NOMO-1 treated with dmso at 0.1 percent for 144 hours (cell line): ENCODE measurements around the gene NAALADL2.

Source experiments
- DNase-seq: peaks from one replicate; lab custom pipeline; 2025; ENCODE audit not compliant: unreplicated experiment; lab: John Stamatoyannopoulos, UW

Gene NAALADL2

DNA sequence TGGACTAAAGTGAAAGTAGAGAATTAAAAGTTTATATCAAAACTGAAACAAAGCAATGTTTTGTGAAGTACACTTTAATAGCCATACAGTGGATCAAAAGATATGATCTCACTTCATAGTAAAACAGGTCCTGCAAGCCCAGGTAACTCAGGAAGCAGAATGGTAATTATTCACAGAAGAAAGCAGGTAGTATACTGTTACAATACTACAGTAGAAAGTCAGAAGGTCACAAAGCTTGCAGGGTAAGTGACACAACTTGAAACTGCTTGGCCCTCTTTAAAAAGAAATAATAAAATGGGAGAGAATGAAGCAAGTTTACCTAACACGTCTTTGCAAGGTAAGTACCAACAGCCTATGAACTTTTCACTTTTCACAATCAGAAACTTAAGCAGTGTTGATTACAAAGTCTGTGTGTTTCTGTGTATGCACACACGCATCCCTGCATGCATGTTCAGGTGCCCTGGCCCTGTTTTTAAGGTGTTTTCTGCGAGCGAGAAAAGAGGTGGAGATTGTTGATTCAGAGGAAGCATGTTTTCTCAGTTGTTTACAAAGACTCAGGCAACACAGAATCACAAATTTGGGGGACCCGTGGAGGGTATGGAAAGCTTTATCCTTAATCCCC lies at the start of gene NAALADL2:
Gene NAALADL2 (plus strand): TSS at position 221 of the 622 bp plus-strand sequence.
- DNase-seq = no peak

GRCh38 chr3:174810254-174810653 lies 48.9 kb upstream of the NAALADL2 start:
- DNase-seq = no peak

- DNase-seq = no peak
These were observed 46.8 kb upstream of the NAALADL2 start for GRCh38 chr3:174812172-174812862.

DNA sequence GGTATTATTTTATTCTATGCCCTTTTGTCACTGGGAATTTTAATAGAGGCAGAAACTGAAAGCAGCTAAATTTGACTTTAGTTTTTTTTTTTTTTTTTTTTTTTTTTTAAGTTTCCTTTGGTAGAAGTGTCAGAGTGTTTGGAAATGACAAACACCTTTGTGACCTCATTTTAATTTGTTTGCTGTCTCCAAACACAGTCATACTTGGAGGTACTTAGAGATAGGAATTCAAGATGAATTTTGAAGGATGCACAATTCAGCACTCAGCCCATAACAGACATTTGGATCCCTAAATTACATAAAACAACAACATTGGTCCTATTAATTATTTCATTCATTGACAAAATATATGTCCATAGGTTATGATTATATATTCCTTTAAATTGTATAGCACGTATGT lies 43.4 kb upstream of the NAALADL2 start:
- no peak for DNase-seq

- no peak for DNase-seq
These were observed 38.2 kb upstream of the NAALADL2 start for GRCh38 chr3:174820885-174821284.

DNA sequence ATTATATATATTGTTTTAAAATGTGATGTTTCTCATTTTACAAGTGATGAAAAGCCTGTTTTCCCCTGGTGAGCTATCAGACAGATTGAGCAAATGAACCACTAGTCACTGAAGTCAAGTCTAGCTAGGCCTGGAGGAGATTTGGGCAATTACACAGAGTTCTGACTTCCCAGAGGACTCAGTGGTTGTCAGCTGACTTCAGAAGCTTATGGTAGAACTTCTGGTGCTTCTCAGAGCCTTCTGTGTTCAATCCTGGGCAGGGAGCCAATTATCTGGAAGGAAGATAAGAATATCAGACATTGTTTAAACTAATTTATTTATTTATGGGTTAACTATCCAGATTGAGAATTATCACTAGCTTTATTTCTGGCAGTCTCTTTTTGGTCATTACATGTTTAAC lies 37.7 kb upstream of the NAALADL2 start:
- no peak for DNase-seq

DNA sequence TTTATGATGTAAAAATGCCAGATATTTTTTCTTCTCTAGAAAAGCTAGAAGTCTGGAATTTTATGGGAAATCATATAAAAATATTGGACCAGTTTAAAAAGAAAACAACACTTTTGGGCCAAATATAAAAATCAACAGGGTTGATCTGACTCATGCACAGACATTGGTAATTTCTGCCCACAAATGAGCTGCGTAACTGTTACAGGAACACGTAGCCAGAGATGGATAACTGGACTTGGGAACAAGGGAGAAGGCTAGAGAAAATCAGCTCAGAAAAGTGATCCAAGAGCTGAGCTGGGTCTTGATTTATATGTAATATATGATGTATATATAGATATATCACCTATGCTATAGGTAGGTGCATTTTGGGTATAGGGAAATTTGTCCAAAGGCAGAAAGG lies 36.8 kb upstream of the NAALADL2 start:
- DNase-seq = no peak

GRCh38 chr3:174826069-174826468 lies 33.1 kb upstream of the NAALADL2 start:
- DNase-seq = no peak

GRCh38 chr3:174844746-174845145 lies 14.4 kb upstream of the NAALADL2 start:
- no peak for DNase-seq

GRCh38 chr3:174846055-174846454 lies 13.1 kb upstream of the NAALADL2 start:
- no peak for DNase-seq

DNA sequence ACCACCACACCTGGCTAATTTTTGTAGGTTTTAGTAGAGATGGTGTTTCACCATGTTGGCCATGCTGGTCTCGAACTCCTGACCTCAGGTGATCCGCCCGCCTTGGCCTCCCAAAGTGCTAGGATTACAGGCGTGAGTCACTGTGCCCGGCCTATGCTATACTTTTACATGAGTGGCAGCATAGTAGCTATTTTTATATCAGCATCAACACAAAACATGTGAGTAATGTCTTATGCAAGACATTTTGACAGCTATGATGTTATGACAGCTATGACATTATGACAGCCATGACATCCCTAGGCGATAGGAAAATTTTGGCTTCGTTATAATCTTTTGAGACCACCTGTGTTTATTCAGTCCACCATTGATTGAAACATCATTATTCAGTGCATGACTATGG lies 4.1 kb upstream of the NAALADL2 start:
- no peak for DNase-seq

GRCh38 chr3:174857301-174857700 lies 1.8 kb upstream of the NAALADL2 start:
- DNase-seq = no peak

GRCh38 chr3:174858353-174858752 lies 781 bp upstream of the NAALADL2 start:
- DNase-seq = no peak

GRCh38 chr3:174859756-174860155 lies 622 bp downstream of the NAALADL2 start:
- DNase-seq = no peak

- DNase-seq = no peak
These were observed 3.0 kb downstream of the NAALADL2 start for GRCh38 chr3:174862101-174862500.

DNA sequence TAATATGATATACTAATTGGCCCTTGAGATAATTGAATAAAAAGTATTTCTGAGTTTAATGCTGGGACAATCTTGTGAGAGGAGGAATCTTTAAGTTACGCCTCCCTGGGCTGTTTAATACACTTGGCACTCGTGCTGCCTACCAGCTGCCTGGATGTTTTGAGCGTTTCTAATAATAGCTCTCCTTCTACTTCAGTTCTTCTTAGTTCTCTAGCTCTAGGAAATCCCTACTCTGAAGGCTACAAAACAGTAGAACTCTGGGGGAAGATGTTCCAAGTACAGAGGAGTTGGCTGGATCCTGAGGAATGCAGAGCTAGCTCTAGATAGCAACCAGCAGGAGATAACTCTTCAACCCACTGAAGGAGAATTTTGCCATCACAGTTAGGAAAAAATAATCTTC lies 3.5 kb downstream of the NAALADL2 start:
- DNase-seq = no peak

GRCh38 chr3:174863488-174863887 lies 4.4 kb downstream of the NAALADL2 start:
- DNase-seq = no peak

- no peak for DNase-seq
These were observed 10.3 kb downstream of the NAALADL2 start for GRCh38 chr3:174869448-174869847.

DNA sequence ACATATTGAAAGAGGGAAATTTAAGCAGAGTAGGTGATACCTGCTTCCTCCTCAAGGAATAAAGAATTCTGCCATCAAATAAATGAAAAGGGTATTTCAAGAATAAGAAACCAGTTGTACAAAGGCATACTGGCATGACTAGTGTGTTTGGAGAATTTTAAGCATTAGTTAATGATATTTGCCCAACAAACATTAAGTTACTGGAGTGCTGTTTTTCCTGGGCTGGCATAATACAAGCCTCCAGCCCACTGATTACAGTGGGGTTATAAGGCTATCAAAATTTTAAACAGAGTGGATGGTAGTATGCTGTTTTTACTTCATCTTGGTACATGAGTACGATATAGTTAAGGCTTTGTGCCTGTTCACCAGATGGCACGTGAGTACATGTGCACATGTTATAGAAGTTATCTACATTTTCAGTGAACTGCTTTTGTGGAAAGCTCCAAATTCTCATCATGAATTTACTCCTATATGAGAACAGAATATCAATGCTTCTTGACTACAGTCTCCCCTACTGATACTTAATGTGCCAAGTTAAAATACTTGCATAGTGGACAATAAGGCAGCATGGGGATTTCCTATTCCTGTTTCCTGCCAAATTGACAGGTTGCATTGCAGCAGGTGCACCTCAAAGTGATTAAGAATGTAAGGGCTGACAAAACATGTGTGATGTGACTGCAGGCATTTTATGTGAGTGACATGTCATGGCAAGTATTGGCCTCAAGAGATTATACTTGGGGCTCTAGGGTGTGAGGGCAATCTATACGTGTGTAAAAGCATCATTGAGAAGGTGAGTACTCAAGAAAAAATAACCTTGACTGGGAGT lies 14.9 kb downstream of the NAALADL2 start:
- DNase-seq = no peak

DNA sequence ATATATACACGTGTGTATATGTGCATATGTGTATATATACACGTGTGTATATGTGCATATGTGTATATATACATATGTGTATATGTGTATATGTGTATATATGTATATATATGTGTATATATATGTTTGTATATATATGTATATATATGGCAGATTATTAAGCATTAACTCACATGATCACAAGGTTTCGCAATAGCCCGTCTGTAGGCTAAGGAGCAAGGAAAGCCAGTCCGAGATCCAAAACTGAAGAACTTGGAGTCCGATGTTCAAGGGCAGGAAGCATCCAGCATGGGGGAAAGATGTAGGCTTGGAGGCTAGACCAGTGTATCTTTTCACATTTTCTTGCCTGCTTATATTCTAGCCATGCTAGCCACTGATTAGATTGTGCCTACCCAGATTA lies 23.7 kb downstream of the NAALADL2 start:
- no peak for DNase-seq

GRCh38 chr3:174883881-174884675 lies 24.9 kb downstream of the NAALADL2 start:
- DNase-seq = no peak
